GM08714 (cell line): ENCODE data around the gene HSPA1B.
"Not testable (repeated sequence)": the region's sequence is repeated elsewhere in the genome, so short reads cannot be mapped to it uniquely, and the experiment has no call there.

ENCODE experiments used
- H3K4me3 ChIP-seq: fragments of 200-500 bp; sonication (Bioruptor generic); 2 replicates; pipeline ENCODE4 v1.5.1; 2014; ENCODE audit warnings: mild to moderate bottlenecking, low read length, inconsistent platforms
- ZNF274 ChIP-seq: IDR thresholded peaks from 2 replicates; pipeline ENCODE4 v1.6.1; 2012; ENCODE audit warnings: mild to moderate bottlenecking, low read depth, low read length

Gene HSPA1B

DNA sequence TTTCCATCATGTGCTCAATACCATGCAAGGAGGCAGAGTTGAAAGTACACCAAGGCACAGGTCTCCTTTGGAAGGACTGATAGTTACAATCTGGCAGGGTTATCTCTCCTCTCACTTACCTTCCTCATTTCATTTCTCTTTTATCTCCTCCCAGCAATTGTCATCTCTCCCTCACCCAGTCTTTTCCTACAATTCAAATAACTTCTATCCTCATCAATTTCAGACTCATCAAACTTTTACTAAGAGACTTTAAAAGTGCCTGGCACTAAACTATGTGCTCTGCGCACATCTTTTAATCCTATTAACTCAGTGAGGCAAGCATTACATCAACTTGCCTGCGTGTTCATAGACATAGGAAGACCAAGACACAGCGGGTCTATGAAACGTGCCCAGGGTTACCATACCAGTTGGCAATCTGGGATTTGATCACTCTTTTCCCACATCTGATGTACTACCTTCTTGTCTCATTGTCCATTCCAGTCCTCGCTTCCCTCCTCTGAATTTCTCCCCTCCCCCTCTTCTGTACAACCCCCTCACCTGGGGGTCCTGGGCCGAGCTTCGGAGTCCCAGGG lies 33.2 kb upstream of the HSPA1B start:
- no peak for TF ChIP-seq ZNF274
- H3K4me3 ChIP-seq = peak overlapping the region; percentile 92

GRCh38 chr6:31794866-31795615 lies 32.5 kb upstream of the HSPA1B start:
- peak overlapping the region; percentile 92 for H3K4me3 ChIP-seq
- no peak for TF ChIP-seq ZNF274

DNA sequence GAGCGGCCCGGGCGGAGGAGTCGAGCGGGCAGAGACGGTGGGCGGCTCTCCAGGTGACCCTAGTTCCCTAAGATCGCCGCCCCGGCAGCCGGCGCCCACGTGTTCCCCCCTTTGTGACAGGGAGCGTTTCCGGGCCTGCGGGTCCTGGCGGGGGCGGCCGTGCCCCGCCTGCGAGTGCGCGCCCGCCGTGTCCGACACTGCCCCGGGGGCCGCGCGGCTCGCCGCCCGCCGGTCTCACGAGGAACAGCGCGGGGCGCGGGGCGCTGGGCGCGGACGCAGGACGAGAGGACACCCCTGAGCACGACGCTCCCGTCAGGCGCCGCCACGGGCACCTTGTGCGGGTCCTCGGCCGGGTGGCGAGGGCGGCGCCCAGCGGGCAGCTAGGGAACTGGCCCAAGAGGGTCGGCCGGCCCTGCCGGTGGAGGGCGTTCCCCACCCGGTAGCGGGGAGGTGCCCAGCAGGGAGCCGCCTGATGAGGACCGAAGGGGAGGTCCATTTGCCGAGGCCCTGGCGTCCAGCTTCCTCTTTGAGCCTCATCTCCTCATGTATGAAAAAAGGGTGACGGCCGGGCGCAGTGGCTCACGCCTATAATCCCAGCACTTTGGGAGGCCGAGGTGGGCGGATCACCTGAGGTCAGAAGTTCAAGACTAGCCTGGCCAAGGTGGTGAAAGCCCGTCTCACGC lies 31.8 kb upstream of the HSPA1B start, which contains the start of gene VARS1:
Gene VARS1, minus strand, starts transcription at position 137 of the 683 bp plus-strand sequence. CDS start 535 bp downstream, outside the sequence.
- H3K4me3 ChIP-seq = peak within 1 kb of the TSS; percentile 92
- no peak for TF ChIP-seq ZNF274

- TF ChIP-seq ZNF274 = no peak
- no peak overlapping the region for H3K4me3 ChIP-seq
These were observed 30.5 kb upstream of the HSPA1B start for GRCh38 chr6:31796993-31797385.

- no peak for TF ChIP-seq ZNF274
- no peak overlapping the region for H3K4me3 ChIP-seq
These were observed 29.9 kb upstream of the HSPA1B start for GRCh38 chr6:31797588-31797987.

DNA sequence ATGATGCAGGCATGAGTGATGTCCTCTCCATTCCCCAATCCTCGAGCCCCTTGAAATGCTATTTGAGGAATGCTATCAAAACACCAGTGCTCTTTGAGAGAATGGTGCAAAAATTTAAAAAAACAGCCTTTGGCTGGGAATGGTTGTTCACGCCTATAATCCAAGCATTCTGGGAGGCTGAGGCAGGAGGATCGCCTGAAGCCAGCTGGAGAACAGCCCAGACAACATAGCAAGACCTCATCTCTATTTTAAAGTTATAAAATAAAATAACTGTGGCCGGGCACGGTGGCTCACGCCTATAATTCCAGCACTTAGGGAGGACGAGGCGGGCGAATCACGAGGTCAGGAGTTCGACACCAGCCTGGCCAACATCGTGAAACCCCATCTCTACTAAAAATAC lies 27.8 kb upstream of the HSPA1B start:
- TF ChIP-seq ZNF274 = no peak

DNA sequence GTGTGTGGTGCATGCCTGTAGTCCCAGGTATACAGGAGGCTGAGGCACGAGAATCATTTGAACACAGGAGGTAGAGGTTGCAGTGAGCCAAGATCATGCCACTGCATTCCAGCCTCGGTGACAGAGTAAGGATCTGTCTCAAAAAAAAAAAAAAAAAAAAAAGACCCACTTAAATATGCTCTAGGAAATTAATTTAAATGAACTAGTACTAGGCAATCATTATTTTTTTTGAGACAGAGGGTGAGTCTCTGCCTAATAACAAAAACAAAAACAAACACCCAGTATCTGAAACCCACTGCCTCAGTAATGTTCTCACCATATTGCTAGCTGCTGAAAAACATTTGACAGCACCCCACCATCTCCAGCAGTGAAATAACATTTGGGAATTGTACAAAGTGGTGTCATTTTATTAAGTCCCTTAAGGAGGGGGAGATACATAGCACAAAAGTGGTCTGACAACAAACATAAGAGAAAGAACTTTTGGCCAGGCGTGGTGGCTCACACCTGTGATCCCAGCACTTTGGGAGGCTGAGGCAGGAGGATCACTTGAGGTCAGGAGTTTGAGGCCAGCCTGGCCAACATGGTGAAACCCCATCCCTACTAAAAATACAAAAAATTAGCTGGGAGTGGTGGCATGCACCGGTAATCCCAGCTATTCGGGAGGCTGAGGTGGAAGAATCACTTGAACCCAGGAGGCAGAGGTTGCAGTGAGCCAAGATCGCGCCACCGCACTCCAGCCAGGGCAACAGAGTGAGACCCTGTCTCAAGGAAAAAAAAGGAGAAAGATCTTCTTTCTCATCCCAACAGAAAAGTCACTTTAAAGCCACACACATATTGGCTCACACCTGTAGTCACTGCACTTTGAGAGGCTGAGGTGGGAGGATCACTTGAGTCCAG lies 26.3 kb upstream of the HSPA1B start:
- not testable (repeated sequence) for H3K4me3 ChIP-seq

More for the DNA sequence above, 27.8 kb upstream of the HSPA1B start:
- H3K4me3 ChIP-seq = no peak overlapping the region

DNA sequence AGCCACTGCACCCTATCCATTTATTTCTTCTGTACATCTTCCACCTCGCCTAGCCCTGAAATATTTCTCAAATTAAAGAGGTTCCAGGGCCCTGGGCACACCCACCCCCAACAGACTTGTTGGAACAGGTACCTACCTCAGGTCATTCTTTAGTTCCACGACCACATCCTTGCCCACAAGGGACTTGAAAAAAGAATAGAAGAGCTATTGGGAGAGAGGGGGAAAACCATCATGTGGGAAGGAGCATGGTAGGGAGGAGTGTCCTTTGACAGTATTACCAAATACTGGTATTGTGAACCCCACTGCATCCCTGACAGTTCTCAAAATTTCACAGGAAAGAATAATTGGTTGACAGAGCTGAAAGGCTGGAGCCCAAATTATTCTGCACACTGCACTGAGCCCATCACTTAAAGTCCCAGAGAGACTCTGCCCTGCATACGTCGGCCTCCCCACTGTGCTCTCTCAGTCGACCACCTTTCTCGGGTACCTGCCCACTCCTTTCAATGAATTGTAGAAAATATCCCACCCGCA lies 21.5 kb upstream of the HSPA1B start:
- TF ChIP-seq ZNF274 = no peak
- H3K4me3 ChIP-seq = peak overlapping the region; percentile 84

DNA sequence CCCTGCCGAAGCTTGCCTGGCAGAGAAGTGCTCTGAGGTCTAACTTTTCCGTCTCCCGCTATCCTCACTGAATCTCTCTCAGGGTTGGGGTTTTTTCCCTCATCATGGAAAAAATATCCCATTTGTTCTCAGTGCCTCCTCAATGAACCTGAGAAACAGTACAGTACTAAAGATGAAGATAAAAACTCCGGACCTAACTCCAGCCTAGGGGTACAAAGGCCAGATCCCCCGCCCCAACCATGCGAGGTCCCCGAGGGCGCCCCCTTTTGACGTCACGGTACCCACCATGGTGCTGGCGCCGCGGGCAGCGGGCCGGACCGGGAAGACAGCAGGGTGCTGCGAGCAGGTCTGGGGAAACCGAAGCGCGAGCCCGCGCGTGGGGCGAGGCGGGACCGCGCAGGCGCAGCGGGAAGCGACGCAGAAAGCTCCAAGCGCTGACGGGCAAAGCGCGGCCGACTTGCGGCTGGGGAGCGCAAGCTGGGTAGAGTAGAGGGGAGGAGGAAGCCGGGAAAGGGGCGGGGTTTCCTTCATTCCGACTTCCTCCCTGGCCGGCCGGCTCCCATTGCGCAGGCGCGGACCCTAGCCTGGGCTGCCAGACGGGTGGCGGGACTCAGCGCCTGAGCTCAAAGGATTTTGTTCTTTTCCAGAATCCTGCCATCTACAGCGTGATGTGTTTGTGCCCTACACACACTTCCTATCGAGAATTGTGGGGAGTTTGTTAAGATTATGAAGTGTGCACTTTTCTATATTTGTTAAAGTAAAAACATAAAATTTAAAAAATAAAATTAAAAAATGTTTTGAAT lies 20.9 kb upstream of the HSPA1B start, which contains the start of gene LSM2:
Gene LSM2, minus strand, starts transcription at position 497 of the 803 bp plus-strand sequence. Its CDS starts 209 bp downstream, at position 288.
- no peak for TF ChIP-seq ZNF274

DNA sequence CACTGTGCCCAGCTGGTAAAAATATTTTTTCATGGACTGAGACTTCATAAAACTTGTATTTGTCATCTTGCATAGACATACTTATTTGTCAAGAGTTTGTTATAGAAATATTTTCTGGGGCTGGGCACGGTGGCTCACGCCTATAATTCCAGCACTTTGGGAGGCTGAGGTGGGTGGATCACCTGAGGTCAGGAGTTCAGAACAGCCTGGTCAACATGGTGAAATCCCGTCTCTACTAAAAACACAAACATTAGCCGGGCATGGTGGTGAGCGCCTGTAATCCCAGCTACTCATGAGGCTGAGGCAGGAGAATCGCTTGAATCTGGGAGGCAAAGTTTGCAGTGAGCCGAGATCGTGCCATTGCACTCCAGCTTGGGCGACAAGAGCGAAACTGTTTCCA lies 18.9 kb upstream of the HSPA1B start:
- H3K4me3 ChIP-seq = not testable (repeated sequence)

More for the DNA sequence above, 20.9 kb upstream of the HSPA1B start, which contains the start of gene LSM2:
- peak within 1 kb of the TSS; percentile 84 for H3K4me3 ChIP-seq

GRCh38 chr6:31811645-31812044 lies 15.9 kb upstream of the HSPA1B start:
- no peak overlapping the region for H3K4me3 ChIP-seq
- no peak for TF ChIP-seq ZNF274

- no peak for TF ChIP-seq ZNF274
- no peak overlapping the region for H3K4me3 ChIP-seq
These were observed 14.1 kb upstream of the HSPA1B start for GRCh38 chr6:31813465-31813849.

- TF ChIP-seq ZNF274 = no peak
- H3K4me3 ChIP-seq = peak overlapping the region; percentile 66
These were observed 12.9 kb upstream of the HSPA1B start for GRCh38 chr6:31814677-31815024.
